Psoas muscle (tissue), 8 donors: Measurements from ENCODE around the gene FGGY. TPM values are rescaled to one million over a fixed set of nuclear protein-coding genes. Genes with fewer than 3 reads are reported as not detected.
"Not testable (repeated sequence)": the region's sequence is repeated elsewhere in the genome, so short reads cannot be mapped to it uniquely, and the experiment has no call there.

Source experiments
- ATAC-seq, 4 donors: fragments of 200-7000 bp; cut with Tn5 transposase; one replicate each; pipeline ENCODE4 v1.9.1; 2020; ENCODE audit warnings: moderate library complexity in 3 of 4, mild to moderate bottlenecking in 2 of 4
- DNase-seq, 2 donors: peaks; one replicate each; pipeline ENCODE4 v3.0.0-alpha.2; 2020
- H3K27ac ChIP-seq: fragments of 200-600 bp; one replicate; pipeline ENCODE4 v1.8.0; 2022
- H3K27me3 ChIP-seq, 3 donors: fragments of 200-600 bp in 1 of 3; one replicate each; pipeline versions ENCODE4 v1.6.1 to v1.8.0; 2013 to 2022; ENCODE audit warnings: low read length in 2 of 3, mild to moderate bottlenecking in 2 of 3, moderate library complexity in 1 of 3; ENCODE audit not compliant: insufficient read depth in 3 of 3
- H3K36me3 ChIP-seq, 2 donors: fragments of 200-600 bp in 1 of 2; one replicate each; pipeline versions ENCODE4 v1.6.1 to v1.8.0; 2013 to 2022; ENCODE audit warnings: low read depth in 1 of 2, mild to moderate bottlenecking in 1 of 2, moderate library complexity in 1 of 2; ENCODE audit not compliant: insufficient read depth in 1 of 2
- H3K4me1 ChIP-seq: fragments of 200-600 bp; one replicate; pipeline ENCODE4 v1.8.0; 2022
- H3K4me3 ChIP-seq: fragments of 200-600 bp; one replicate; pipeline ENCODE4 v1.8.0; 2022; ENCODE audit warnings: mild to moderate bottlenecking
- H3K9me3 ChIP-seq: fragments of 200-600 bp; one replicate; pipeline ENCODE4 v1.8.0; 2022
- WGBS, 3 donors: extraction: QIAGEN DNeasy Blood & Tissue Kit; methylation state at CpG; one replicate each; pipeline versions ENCODE4 v1.1.6 to v1.1.7; 2013; 5-methylcytosine and 5-hydroxymethylcytosine counted together
- intact Hi-C, 2 donors: fragments of 100-400 bp; cut with DNase I; formaldehyde crosslinking; loops; one replicate each; pipeline versions ENCODE4 v1.11.0 to v1.14.2; 2022
- polyA plus RNA-seq, 3 donors: library from polyadenylated mRNA; stranded (reverse); fragments of 200-250 nt; gene quantifications; one replicate each; pipeline ENCODE4 v1.2.3, GENCODE V29; 2013
- total RNA-seq, 4 donors: library from RNA; stranded (reverse); fragmentation: NEBNext Ultra II Directional in 2 of 4; extraction: Animal tissue kit (Norgen Biotek cat#: 25700) in 2 of 4; gene quantifications; one replicate each; pipeline versions ENCODE4 v1.2.1 to v1.2.4, GENCODE V29; 2021 to 2023
- TF ChIP-seq, protein P1 (sequence below): fragments of 200-600 bp; IDR thresholded peaks from one replicate; pipeline ENCODE4 v1.8.0; 2022; ENCODE audit warnings: antibody characterized with exemption
- donor health status: healthy with polysubstance abuse.
- donor health status: DM: no; HTN: no; CAD: no; lungs with moderate emphysema.
- donor health status: Bipolar disorder and iron deficiency.
- donor health status: healthy.
- donor health status: DM: yes; HTN: yes; CAD: no.
- donor health status: DM: no; HTN: no; CAD: no.
- donor health status: DM: no; HTN: no; CAD: no.
- donor health status: DM: yes; HTN: yes; CAD: no.

Gene FGGY
- total and polyA plus RNA-seq, 7 donors = 11.9 to 72.2 (median 46.5) TPM

- peaks cover 20% of the 10 kb centered on the region for H3K4me1 ChIP-seq
- TF ChIP-seq, protein P1, sequence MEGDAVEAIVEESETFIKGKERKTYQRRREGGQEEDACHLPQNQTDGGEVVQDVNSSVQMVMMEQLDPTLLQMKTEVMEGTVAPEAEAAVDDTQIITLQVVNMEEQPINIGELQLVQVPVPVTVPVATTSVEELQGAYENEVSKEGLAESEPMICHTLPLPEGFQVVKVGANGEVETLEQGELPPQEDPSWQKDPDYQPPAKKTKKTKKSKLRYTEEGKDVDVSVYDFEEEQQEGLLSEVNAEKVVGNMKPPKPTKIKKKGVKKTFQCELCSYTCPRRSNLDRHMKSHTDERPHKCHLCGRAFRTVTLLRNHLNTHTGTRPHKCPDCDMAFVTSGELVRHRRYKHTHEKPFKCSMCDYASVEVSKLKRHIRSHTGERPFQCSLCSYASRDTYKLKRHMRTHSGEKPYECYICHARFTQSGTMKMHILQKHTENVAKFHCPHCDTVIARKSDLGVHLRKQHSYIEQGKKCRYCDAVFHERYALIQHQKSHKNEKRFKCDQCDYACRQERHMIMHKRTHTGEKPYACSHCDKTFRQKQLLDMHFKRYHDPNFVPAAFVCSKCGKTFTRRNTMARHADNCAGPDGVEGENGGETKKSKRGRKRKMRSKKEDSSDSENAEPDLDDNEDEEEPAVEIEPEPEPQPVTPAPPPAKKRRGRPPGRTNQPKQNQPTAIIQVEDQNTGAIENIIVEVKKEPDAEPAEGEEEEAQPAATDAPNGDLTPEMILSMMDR = no peak
- intact Hi-C loops = no loop called here
- H3K9me3 ChIP-seq = no peaks in the 10 kb centered on the region
- H3K27me3 ChIP-seq = no peaks in the 10 kb centered on the region
- no peaks in the 10 kb centered on the region for H3K36me3 ChIP-seq
- no peak overlapping the region for H3K4me3 ChIP-seq
- 85 to 100% (median 91%) methylated on average over 1 of the region's 1 CpG for WGBS, 3 donors
- ATAC-seq (no peak), DNase-seq (no peak)
- no peak overlapping the region for H3K27ac ChIP-seq
Measured at GRCh38 chr1:59452559-59452958, 155.7 kb downstream of the FGGY start.

- DNase-seq (no peak), ATAC-seq (no peak)
- Histone ChIP-seq H3K4me3 (no peak overlapping the region), H3K36me3 (peaks cover 0 to 2% of the 10 kb centered on the region in 2 donors), H3K27me3 (no peaks in the 10 kb centered on the region), H3K4me1 (peaks cover 12% of the 10 kb centered on the region), H3K9me3 (no peaks in the 10 kb centered on the region), H3K27ac (no peak overlapping the region)
- TF ChIP-seq, protein P1 = no peak
- 86 to 93% (median 88%) methylated on average over 2 of the region's 2 CpGs for WGBS, 3 donors
- intact Hi-C loops = no loop called here
Measured at GRCh38 chr1:59453297-59453968, 156.5 kb downstream of the FGGY start.

DNA sequence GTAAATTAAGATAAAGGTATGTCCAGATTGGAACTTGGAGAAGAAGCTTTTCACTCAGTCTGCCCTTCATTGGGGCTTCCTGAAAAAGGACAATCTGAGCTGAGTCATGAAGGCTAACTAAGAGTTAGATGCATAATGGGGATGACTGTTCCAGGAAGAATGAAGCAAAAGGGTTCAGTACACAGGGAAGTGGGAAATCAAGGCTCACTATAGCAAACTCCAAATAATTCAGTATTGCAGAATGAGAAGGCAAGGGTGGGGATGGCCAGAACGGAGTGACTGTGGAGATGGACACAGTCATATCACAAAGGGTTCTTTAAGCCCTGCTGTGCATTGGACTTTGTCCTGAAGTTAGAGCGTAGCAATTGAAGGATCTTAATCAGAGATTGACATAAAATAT, 158.3 kb downstream of the FGGY start:
- H3K4me1 ChIP-seq = peaks cover 7% of the 10 kb centered on the region
- no peak overlapping the region for H3K4me3 ChIP-seq
- TF ChIP-seq, protein P1 = no peak
- no peak overlapping the region for H3K27ac ChIP-seq
- peaks cover 0 to 2% of the 10 kb centered on the region in 2 donors for H3K36me3 ChIP-seq
- intact Hi-C loops = no loop called here
- no peaks in the 10 kb centered on the region for H3K9me3 ChIP-seq
- no peak for ATAC-seq
- no peak for DNase-seq
- no peaks in the 10 kb centered on the region for H3K27me3 ChIP-seq
- WGBS, 3 donors = 95% methylated on average over 2 of the region's 2 CpGs

DNA sequence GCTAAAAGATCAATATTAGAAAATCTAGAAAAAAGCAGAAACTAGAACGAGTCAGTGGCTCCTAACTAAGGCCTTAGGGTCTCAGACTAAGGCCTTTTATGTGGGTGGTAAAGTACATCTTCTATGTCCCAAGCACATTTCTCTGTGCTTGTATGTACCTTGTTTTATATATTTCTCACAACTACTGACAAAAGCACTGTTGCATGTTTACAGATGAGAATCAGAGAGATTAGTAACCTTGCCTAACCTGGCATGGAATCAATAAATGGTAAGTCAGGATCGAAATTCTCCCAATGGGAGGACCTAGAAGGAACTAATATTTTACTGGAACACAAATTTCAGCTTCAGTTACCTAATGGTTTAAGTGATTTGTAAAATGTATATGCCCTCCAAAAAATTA, 160.9 kb downstream of the FGGY start:
- DNase-seq (no peak), ATAC-seq (no peak)
- Histone ChIP-seq H3K9me3 (no peaks in the 10 kb centered on the region), H3K4me3 (no peak overlapping the region), H3K4me1 (peaks cover 7% of the 10 kb centered on the region), H3K27me3 (no peaks in the 10 kb centered on the region), H3K27ac (no peak overlapping the region), H3K36me3 (peaks cover 0 to 2% of the 10 kb centered on the region in 2 donors)
- 79 to 82% (median 80%) methylated on average over 2 of the region's 2 CpGs for WGBS, 3 donors
- intact Hi-C loops = no loop called here
- TF ChIP-seq, protein P1 = no peak

DNA sequence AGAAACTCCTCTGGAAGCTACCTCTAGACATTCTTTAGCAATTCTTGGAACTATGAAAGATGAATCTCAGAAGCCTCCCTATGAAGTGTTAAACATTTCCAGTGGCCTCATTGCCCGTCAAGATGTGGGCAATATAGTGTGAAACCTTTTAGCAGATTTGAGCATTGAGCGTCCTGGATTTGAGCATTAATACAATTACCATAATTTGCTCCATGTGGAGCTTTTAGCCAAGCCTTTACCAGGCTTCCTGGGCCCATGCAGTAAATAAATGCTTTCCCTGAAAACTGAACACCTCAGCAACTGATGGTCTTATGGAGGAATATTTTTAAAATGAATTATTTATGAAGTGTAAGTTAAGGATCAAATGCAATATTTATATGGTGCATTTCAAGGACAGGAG, 162.0 kb downstream of the FGGY start:
- intact Hi-C loops = no loop called here
- WGBS, 3 donors = 61 to 83% (median 67%) methylated on average over 2 of the region's 2 CpGs

GRCh38 chr1:59462942-59463341, 166.0 kb downstream of the FGGY start:
- intact Hi-C loops = not testable (repeated sequence)

More for the DNA sequence above, 162.0 kb downstream of the FGGY start:
- H3K4me1 ChIP-seq = peaks cover 7% of the 10 kb centered on the region
- no peaks in the 10 kb centered on the region for H3K9me3 ChIP-seq
- no peak for DNase-seq
- no peaks in the 10 kb centered on the region for H3K27me3 ChIP-seq
- TF ChIP-seq, protein P1 = no peak
- H3K27ac ChIP-seq = no peak overlapping the region
- ATAC-seq = no peak
- peaks cover 0 to 2% of the 10 kb centered on the region in 2 donors for H3K36me3 ChIP-seq
- H3K4me3 ChIP-seq = no peak overlapping the region

GRCh38 chr1:59465478-59465877, 168.6 kb downstream of the FGGY start:
- H3K27ac ChIP-seq, H3K4me3 ChIP-seq, H3K36me3 ChIP-seq, H3K4me1 ChIP-seq, H3K9me3 ChIP-seq, ATAC-seq, H3K27me3 ChIP-seq, DNase-seq, intact Hi-C loops: not testable (repeated sequence)

More at GRCh38 chr1:59462942-59463341, 166.0 kb downstream of the FGGY start:
- not testable (repeated sequence) for H3K4me3 ChIP-seq, H3K36me3 ChIP-seq, H3K9me3 ChIP-seq, H3K27me3 ChIP-seq, ATAC-seq, H3K4me1 ChIP-seq, H3K27ac ChIP-seq, DNase-seq
- 89 to 98% (median 95%) methylated on average over 2 of the region's 2 CpGs for WGBS, 3 donors
